Astrocyte of the spinal cord (primary cell): ENCODE measurements around the gene TPBGL.

Experiments
- DNase-seq: peaks from one replicate; pipeline ENCODE4 v3.0.0; 2011; ENCODE audit warnings: low read depth, low spot score
- H3K4me3 ChIP-seq: 2 replicates; pipeline ENCODE4 v1.5.1; 2011; ENCODE audit warnings: low read depth, mild to moderate bottlenecking, low read length, moderate library complexity
- in situ Hi-C: cut with HindIII; loops from 2 replicates; pipeline ENCODE4 v1.10.0; 2017; ENCODE audit warnings: low sequenced_read_pairs
- TF ChIP-seq, protein P1 (sequence below): IDR thresholded peaks from 2 replicates; pipeline ENCODE4 v1.5.1; 2012; ENCODE audit warnings: low read depth, mild to moderate bottlenecking, low read length, inconsistent platforms

The TPBGL gene

DNA sequence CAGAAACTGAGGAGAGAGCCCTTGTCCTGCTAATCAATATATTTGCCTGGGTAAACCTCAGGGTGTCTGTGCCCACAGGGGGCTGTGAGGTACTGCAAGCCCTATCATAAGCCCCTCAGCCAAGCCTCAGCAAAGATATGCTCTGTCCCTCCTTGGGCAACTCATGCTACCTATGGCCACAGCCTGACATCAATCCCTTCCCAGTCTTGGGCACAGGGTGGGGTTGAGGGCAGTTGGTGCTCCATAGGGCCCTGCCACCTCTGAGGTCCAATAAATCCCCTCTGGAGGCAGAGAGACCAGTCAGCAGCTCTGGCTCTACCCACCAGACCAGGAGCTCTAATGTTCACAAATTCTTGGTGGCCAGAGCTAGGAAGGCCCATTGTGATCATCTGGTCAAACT is 23.8 kb downstream of the TPBGL start:
- no peak for DNase-seq
- TF ChIP-seq, protein P1, sequence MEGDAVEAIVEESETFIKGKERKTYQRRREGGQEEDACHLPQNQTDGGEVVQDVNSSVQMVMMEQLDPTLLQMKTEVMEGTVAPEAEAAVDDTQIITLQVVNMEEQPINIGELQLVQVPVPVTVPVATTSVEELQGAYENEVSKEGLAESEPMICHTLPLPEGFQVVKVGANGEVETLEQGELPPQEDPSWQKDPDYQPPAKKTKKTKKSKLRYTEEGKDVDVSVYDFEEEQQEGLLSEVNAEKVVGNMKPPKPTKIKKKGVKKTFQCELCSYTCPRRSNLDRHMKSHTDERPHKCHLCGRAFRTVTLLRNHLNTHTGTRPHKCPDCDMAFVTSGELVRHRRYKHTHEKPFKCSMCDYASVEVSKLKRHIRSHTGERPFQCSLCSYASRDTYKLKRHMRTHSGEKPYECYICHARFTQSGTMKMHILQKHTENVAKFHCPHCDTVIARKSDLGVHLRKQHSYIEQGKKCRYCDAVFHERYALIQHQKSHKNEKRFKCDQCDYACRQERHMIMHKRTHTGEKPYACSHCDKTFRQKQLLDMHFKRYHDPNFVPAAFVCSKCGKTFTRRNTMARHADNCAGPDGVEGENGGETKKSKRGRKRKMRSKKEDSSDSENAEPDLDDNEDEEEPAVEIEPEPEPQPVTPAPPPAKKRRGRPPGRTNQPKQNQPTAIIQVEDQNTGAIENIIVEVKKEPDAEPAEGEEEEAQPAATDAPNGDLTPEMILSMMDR: no peak
- no peak overlapping the region for H3K4me3 ChIP-seq
- in situ Hi-C loops: no loop called here

DNA sequence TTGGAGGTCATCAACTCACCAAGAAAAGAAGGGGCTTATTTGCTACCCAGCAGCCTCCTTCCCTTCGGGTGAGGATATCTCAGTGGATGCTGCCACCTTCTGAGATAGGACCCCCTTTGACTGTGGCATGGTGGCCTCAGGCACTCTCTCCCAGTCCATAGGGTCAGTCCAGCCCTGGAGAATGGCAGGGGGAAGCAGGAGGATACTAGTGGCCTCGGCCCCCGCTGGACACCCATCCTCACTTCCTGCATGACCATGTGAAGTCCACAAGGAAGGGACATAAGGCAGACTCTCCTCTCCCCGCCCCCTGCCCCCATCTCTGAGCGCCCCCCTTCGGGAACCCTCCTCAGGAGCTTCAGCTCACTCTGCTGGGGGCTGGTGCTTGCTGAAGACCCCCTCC is 24.4 kb downstream of the TPBGL start:
- in situ Hi-C loops: no loop called here
- no peak for DNase-seq
- H3K4me3 ChIP-seq: no peak overlapping the region
- TF ChIP-seq, protein P1: no peak

DNA sequence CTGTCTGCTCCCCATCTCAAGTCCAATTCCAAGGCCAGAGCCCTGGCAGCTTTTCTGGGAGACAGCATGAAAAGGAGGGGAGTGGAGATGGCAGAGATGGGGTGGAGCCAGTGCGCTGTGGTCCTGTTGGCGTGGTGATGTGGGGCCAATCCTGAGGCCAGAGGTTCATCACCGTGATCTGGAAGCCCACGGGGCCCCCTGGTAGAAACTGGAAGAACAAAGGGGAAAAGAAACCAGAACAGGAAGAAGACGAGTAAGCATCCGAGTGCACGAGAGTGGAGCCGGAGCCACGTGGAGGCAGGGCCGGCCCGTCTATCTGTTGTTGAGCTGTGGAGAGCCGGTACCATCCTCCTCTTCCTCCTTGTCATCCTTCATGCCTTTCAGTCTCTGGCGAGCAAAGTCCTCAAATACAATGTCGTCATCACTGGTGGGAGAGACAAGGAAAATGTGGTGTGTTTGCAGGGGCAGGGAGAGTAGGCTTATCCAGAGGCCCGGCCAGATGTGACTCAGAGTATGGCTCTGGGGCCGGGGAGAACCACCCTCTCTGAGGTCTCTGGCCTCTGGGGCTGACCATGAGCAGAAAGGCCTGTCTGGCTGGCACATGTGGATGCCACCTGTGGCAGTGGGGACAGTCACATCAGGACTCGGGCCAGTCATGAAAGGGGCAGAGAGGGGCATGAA is 25.4 kb downstream of the TPBGL start:
- in situ Hi-C loops: no loop called here
- TF ChIP-seq, protein P1: no peak
- DNase-seq: no peak
- no peak overlapping the region for H3K4me3 ChIP-seq

DNA sequence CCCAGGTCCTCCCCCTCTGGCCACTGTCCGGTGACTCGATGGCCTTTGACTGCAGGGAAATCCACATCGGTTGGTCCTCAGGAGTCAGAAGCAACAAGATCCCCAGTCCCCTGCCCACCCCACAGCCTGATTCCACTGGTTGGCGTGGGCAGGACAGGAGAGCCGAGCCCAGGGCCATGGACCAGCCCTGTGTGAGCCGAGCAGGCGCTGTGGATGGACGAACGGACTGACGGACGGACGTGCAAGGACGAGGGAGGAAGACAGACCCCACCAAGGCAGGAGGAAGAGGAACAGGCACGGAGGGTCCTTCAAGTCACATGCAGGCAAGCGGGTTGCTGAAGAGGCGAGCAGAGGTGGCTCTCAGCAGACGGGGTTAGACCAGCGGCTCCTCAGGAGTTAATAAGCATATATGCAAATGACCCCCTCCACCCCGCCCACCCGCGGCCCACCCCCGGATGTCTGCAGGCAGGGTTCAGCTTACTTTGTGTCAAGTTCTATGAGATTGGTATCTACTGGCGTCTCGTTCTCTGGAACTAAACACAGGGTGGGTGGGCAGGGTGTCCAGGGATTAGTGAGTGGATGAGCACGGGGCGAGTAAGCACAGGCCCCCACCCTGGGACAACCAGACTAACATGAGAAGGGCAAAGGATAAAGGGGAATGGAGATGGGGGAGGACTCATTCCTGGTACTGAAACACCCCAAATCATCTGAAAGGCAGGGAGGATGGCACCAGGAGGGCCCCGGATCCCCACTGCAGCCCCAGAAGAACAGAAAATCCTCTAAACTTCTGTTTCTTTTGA is 26.8 kb downstream of the TPBGL start:
- TF ChIP-seq, protein P1: no peak
- DNase-seq: no peak
- H3K4me3 ChIP-seq: no peak overlapping the region
- in situ Hi-C loops: no loop called here

DNA sequence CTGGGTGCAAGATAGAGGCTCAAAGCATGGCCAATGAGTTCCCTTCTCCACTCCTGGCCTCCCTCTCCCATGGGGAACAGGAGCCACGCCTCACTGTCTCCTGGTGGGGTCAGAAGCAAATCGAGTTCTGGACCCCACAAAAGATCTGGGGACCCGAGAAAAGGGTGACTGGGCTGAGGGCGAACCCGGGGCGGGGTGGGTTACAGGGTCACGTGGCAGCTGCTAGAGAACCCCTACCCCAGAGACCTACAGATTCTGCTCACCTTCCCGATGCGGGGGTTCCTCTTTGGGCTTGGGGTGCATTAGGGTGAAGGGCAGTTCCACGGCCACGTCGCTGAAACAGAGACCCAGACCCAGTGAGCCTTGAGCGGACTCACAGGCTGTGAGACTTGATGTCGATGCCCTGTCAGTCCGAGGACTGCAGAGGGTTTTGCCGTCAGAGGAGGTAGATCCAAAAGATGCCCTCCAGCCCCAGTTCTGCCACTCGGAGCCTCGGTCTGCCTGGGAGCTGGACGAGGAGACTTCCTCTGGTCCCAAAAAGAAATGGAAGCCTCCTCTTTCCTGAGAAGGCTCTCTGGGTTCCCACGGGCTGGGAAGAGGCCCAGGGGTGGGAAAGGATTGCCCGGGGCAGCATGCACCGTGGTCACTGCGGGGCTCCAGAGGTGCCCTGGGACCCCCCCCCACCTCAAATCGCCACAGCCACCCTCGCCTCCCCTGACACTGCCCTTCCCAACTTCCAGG is 28.2 kb downstream of the TPBGL start:
- TF ChIP-seq, protein P1: no peak
- in situ Hi-C loops: no loop called here
- no peak for DNase-seq
- no peak overlapping the region for H3K4me3 ChIP-seq

DNA sequence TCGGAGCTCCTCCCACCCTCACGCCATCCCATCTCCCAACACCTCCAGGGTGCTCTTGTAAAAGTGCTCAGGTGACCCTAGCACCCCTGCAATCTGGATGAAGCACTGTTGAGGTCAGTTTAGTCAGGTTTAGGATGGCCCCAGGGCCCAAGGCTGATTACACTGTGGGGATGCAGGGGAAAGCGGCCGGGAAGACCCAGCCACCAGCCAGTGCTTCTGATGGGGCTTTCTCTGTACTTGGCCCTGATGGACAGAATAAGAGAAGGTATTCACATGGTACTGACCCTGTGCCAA is 28.7 kb downstream of the TPBGL start:
- DNase-seq: no peak
- no peak overlapping the region for H3K4me3 ChIP-seq
- TF ChIP-seq, protein P1: no peak
- in situ Hi-C loops: no loop called here
